Panc1 (cell line): Measurements from ENCODE around the gene RRM2. TPM values are rescaled to one million over a fixed set of nuclear protein-coding genes. Genes with fewer than 3 reads are reported as not detected.

Source experiments
- ATAC-seq: fragments of 200-7000 bp; cut with Tn5 transposase; 2 replicates; pipeline ENCODE4 v1.9.1; 2020; ENCODE audit warnings: mild to moderate bottlenecking, moderate library complexity
- BruUV-seq: library from RNA; stranded (reverse); fragments of 400-500 nt; replicated peaks from 2 replicates; lab custom pipeline; 2021; lab: Mats Ljungman, UMichigan
- CTCF ChIA-PET: fragments of 300-600 bp; sonication (Branson Sonifier 250); formaldehyde crosslinking; loops from one replicate; lab custom pipeline; 2022; ENCODE audit warnings: antibody characterized with exemption; lab: Charles Lee
- POLR2A ChIA-PET: fragments of 300-600 bp; sonication (Branson Sonifier 250); formaldehyde crosslinking; loops from one replicate; lab custom pipeline; 2022; ENCODE audit warnings: antibody characterized with exemption; lab: Charles Lee
- DNase-seq: peaks from one replicate; pipeline ENCODE4 v3.0.0-alpha.2; 2010; ENCODE audit warnings: low read depth, low spot score
- H3K27ac ChIP-seq: 2 replicates; pipeline ENCODE4 v1.5.1; 2011; ENCODE audit warnings: mild to moderate bottlenecking, low read length, inconsistent platforms
- H3K27me3 ChIP-seq: fragments of 200-500 bp; sonication (Bioruptor generic); 2 replicates; pipeline ENCODE4 v1.6.0; 2014; ENCODE audit warnings: low read length, inconsistent platforms; ENCODE audit not compliant: control insufficient read depth, insufficient read depth
- H3K36me3 ChIP-seq: fragments of 200-500 bp; sonication (Bioruptor generic); 2 replicates; pipeline ENCODE4 v1.5.1; 2014; ENCODE audit warnings: inconsistent platforms, mild to moderate bottlenecking, low read length, moderate library complexity; ENCODE audit not compliant: control insufficient read depth, insufficient read depth
- H3K4me1 ChIP-seq: 2 replicates; pipeline ENCODE4 v1.5.1; 2011; ENCODE audit warnings: inconsistent platforms, mild to moderate bottlenecking, low read length, moderate library complexity; ENCODE audit not compliant: control insufficient read depth, insufficient read depth
- H3K4me3 ChIP-seq, 2 experiments: 2 replicates each; pipeline ENCODE4 v1.5.1; 2011 to 2012; ENCODE audit warnings: low read depth in 2 of 2, low read length in 2 of 2, mild to moderate bottlenecking in 2 of 2, inconsistent platforms in 1 of 2, moderate library complexity in 1 of 2
- H3K9me3 ChIP-seq: fragments of 200-500 bp; sonication (Bioruptor generic); 2 replicates; pipeline ENCODE4 v1.5.1; 2014; ENCODE audit warnings: low read depth, mild to moderate bottlenecking, inconsistent platforms, low read length, moderate library complexity; ENCODE audit not compliant: control insufficient read depth, insufficient read depth
- CTCF ChIP-seq: fragments of 450-650 bp; IDR thresholded peaks from 2 replicates; pipeline ENCODE4 v1.5.1; 2017; ENCODE audit warnings: mild to moderate bottlenecking
- POLR2AphosphoS5 ChIP-seq: IDR thresholded peaks from 2 replicates; pipeline ENCODE4 v1.6.1; 2012; ENCODE audit warnings: mild to moderate bottlenecking, low read depth, low read length, moderate library complexity
- REST ChIP-seq, 2 experiments: IDR thresholded peaks; 2 replicates each; pipeline ENCODE4 v1.6.1; 2011 to 2012; ENCODE audit warnings: low read depth in 2 of 2, control low read depth in 1 of 2, low read length in 1 of 2, mild to moderate bottlenecking in 1 of 2, moderate library complexity in 1 of 2; ENCODE audit not compliant: insufficient read depth in 1 of 2
- SIN3A ChIP-seq: IDR thresholded peaks from 2 replicates; pipeline ENCODE4 v1.6.1; 2012; ENCODE audit warnings: low read depth, mild to moderate bottlenecking, low read length, moderate library complexity, borderline replicate concordance; ENCODE audit not compliant: insufficient read depth
- TCF7L2 ChIP-seq: IDR thresholded peaks from 2 replicates; pipeline ENCODE4 v1.6.1; 2011; ENCODE audit warnings: mild to moderate bottlenecking, low read depth, low read length, inconsistent platforms
- in situ Hi-C: cut with HindIII; loops from 2 replicates; pipeline ENCODE4 v1.10.0; 2016; ENCODE audit warnings: low sequenced_read_pairs, low pct_unique_long_range_greater_than_20kb
- intact Hi-C: fragments of 100-400 bp; cut with micrococcal nuclease; formaldehyde crosslinking; loops from one replicate; pipeline ENCODE4 v1.10.0; 2022; ENCODE audit not compliant: unreplicated experiment
- total RNA-seq: library from RNA; stranded (reverse); gene quantifications from one replicate; pipeline ENCODE4 v1.2.1, GENCODE V29; 2021; ENCODE audit not compliant: unreplicated experiment

Gene RRM2
- total RNA-seq, 1 experiment from 2014 or later, result 294 TPM

GRCh38 chr2:10167316-10167715, 44.8 kb downstream of the RRM2 start:
- ChIA-PET POLR2A (no interaction called here), CTCF (no interaction called here)
- Histone ChIP-seq H3K4me3 (no peak overlapping the region), H3K36me3 (no peaks in the 10 kb centered on the region), H3K27me3 (no peaks in the 10 kb centered on the region), H3K27ac (no peak overlapping the region), H3K4me1 (peaks cover 10% of the 10 kb centered on the region), H3K9me3 (no peaks in the 10 kb centered on the region)
- no TSS peak for BruUV-seq
- DNase-seq (no peak), ATAC-seq (no peak)
- TF ChIP-seq POLR2AphosphoS5, result no peak
- no peak for TF ChIP-seq CTCF
- no peak for TF ChIP-seq REST (IDR thresholded peaks at IDR 0.05; ENCODE audit: insufficient read depth in 1 of 2, low read depth in 2 of 2, low read length in 1 of 2)
- TF ChIP-seq TCF7L2, result no peak
- no peak for TF ChIP-seq SIN3A
- intact Hi-C loops (no loop called here), in situ Hi-C loops (no loop called here)

GRCh38 chr2:10168221-10168620, 45.7 kb downstream of the RRM2 start:
- BruUV-seq, result no TSS peak

More at GRCh38 chr2:10168221-10168620, 45.7 kb downstream of the RRM2 start:
- ChIA-PET CTCF (interaction anchor here (0.7 kb wide), 2 partner anchors 54 to 65 kb away, joined by 5 to 12 read pairs; no protein-coding TSS in a partner anchor), POLR2A (no interaction called here)
- no peaks in the 10 kb centered on the region for H3K27me3 ChIP-seq
- no peak overlapping the region for H3K27ac ChIP-seq
- H3K4me1 ChIP-seq, result peaks cover 6% of the 10 kb centered on the region
- no peak overlapping the region for H3K4me3 ChIP-seq
- intact Hi-C loops (no loop called here), in situ Hi-C loops (no loop called here)
- no peak for TF ChIP-seq REST (IDR thresholded peaks at IDR 0.05; ENCODE audit: insufficient read depth in 1 of 2, low read depth in 2 of 2, low read length in 1 of 2)
- no peak for TF ChIP-seq SIN3A
- no peak for TF ChIP-seq CTCF
- no peak for TF ChIP-seq POLR2AphosphoS5
- no peak for TF ChIP-seq TCF7L2
- H3K36me3 ChIP-seq, result no peaks in the 10 kb centered on the region
- ATAC-seq (no peak), DNase-seq (no peak)
- no peaks in the 10 kb centered on the region for H3K9me3 ChIP-seq
